IPS-15b (cell line): ENCODE results near the gene ARHGAP22.

ENCODE experiments used
- H3K27me3 ChIP-seq: one replicate; pipeline ENCODE4 v1.6.1; 2013; ENCODE audit warnings: low read length; ENCODE audit not compliant: control insufficient read depth, insufficient read depth
- H3K36me3 ChIP-seq: one replicate; pipeline ENCODE4 v1.6.1; 2013; ENCODE audit warnings: low read length; ENCODE audit not compliant: control insufficient read depth, insufficient read depth
- H3K4me1 ChIP-seq: one replicate; pipeline ENCODE4 v1.6.1; 2013; ENCODE audit warnings: mild to moderate bottlenecking, low read length; ENCODE audit not compliant: control insufficient read depth, insufficient read depth
- H3K4me3 ChIP-seq: one replicate; pipeline ENCODE4 v1.5.1; 2013; ENCODE audit warnings: low read depth, low read length
- H3K9ac ChIP-seq: one replicate; pipeline ENCODE4 v1.6.1; 2013; ENCODE audit warnings: low read depth, mild to moderate bottlenecking, low read length
- H3K9me3 ChIP-seq: one replicate; pipeline ENCODE4 v1.6.1; 2013; ENCODE audit warnings: mild to moderate bottlenecking, low read length; ENCODE audit not compliant: control insufficient read depth, insufficient read depth

The ARHGAP22 gene

DNA sequence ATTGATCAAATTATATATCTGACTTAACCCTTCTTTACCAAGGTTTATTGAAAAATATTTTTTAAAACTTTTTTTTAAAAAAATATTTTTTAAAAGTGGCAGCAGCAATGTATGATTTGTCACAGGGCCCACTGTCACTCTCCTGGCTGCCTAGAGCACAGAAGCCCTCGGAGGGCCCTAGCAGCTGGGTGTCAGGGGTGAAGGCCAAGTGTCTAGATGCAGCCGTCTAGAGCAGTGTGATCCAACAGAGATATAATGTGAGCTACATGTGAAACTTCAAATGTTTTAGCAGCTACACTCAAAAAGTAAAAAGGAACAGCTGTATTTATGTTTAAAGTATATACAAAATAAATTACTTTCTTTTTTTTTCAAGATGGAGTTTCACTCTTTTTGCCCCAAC lies 112.7 kb downstream of the ARHGAP22 start:
- no peaks in the 10 kb centered on the region for H3K27me3 ChIP-seq
- no peaks in the 10 kb centered on the region for H3K36me3 ChIP-seq
- no peak overlapping the region for H3K4me3 ChIP-seq
- no peak overlapping the region for H3K9ac ChIP-seq
- no peaks in the 10 kb centered on the region for H3K4me1 ChIP-seq
- H3K9me3 ChIP-seq, result no peaks in the 10 kb centered on the region

DNA sequence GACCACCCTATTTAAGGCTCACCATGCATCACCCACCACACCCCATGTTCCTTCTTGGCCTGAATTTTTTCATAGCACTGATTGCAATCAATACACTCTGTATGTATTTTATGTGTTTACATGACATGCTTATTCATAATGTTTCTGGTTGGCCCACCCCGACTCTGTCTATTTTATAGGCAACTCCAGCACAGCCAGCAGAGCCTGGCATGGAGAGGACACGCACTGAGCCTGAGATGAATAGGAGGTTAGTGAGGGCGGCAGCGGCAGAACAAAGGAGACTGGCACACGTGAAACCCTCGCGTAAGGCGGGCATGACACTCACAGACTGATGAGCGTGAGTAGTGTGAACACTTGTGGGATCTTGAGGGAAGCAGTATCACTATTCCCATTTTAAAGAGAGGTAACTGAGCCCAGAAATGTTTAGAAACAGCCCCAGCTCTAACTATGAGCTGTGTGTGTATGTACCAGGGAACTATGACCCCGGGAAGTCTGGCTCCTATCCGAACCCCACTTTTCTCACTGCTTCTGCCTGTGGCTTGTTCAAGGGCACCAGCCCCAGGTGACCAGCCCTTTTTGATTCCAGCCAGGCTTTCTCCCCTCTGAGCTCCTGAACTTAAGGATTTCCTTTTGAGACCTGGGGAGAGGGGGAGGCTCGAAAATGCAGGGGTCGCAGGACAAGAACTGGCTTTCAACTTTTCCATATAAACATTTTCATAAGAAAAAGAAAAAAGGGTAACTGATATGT lies 113.3 kb downstream of the ARHGAP22 start:
- no peak overlapping the region for H3K9ac ChIP-seq
- no peaks in the 10 kb centered on the region for H3K4me1 ChIP-seq
- H3K9me3 ChIP-seq, result no peaks in the 10 kb centered on the region
- no peaks in the 10 kb centered on the region for H3K36me3 ChIP-seq
- no peaks in the 10 kb centered on the region for H3K27me3 ChIP-seq
- H3K4me3 ChIP-seq, result no peak overlapping the region

DNA sequence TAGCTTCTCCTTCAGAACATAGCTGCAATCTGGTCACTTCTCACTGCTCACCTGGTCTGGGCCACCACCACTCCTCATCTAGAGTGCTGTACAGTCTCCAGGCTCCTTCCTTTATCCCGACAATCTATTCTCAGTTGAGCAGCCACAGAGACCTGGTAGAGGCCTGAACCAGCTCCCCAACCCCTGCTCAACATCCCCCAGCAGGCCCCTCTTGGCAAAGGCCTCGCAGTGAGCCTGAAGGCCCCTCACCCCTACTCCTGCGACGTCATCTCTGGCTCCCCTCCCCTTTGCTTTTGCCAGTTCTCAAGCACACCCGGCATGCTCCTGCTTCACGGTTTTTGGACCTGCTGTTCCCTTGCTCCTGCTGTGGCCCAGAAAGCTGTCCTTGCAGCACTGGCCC lies 113.9 kb downstream of the ARHGAP22 start:
- H3K27me3 ChIP-seq, result no peaks in the 10 kb centered on the region

DNA sequence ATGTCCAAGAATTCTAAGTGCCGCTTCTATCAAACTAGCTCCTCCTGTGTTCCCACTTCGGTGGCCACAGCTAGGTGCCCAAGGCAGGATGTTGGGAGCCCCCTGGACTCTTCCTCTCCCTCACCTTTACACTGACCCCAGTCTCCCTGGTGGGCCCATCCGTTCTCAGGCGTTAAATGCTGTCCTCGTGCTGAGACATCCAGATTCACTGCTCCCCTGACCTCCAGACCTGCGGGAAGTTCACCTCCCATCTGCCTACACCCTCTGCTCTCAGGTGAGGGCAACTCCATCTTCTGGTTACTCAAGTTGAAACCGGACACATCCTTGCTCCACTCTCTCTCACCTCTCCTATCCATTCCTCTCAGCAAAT lies 114.3 kb downstream of the ARHGAP22 start:
- H3K36me3 ChIP-seq, result no peaks in the 10 kb centered on the region
- H3K9ac ChIP-seq, result no peak overlapping the region
- H3K9me3 ChIP-seq, result no peaks in the 10 kb centered on the region
- no peaks in the 10 kb centered on the region for H3K4me1 ChIP-seq
- H3K27me3 ChIP-seq, result no peaks in the 10 kb centered on the region
- H3K4me3 ChIP-seq, result no peak overlapping the region

More for the DNA sequence above, 113.9 kb downstream of the ARHGAP22 start:
- no peaks in the 10 kb centered on the region for H3K36me3 ChIP-seq
- no peaks in the 10 kb centered on the region for H3K4me1 ChIP-seq
- H3K9ac ChIP-seq, result no peak overlapping the region
- no peak overlapping the region for H3K4me3 ChIP-seq
- no peaks in the 10 kb centered on the region for H3K9me3 ChIP-seq

DNA sequence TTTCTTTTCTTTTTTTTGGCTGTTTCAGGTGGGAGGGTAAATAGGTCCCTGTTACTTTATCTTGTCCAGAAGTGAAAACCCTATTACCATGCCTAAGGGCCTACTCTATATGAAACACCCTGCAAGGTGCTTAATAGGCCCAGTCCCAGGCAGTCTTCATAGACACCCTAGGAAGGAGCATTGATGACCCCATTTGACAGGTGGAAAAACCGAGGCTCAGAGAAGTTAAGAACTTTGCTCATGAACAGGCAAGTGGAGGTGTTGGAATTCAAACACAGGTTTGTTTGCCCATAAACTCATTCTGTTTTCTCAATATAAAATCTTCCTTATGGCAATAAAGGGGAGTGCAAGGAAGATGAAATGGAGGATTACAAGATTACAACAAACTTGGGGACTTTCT lies 115.8 kb downstream of the ARHGAP22 start:
- Histone ChIP-seq H3K9ac (no peak overlapping the region), H3K4me1 (peaks cover 9% of the 10 kb centered on the region), H3K27me3 (no peaks in the 10 kb centered on the region), H3K4me3 (no peak overlapping the region), H3K36me3 (no peaks in the 10 kb centered on the region), H3K9me3 (no peaks in the 10 kb centered on the region)

DNA sequence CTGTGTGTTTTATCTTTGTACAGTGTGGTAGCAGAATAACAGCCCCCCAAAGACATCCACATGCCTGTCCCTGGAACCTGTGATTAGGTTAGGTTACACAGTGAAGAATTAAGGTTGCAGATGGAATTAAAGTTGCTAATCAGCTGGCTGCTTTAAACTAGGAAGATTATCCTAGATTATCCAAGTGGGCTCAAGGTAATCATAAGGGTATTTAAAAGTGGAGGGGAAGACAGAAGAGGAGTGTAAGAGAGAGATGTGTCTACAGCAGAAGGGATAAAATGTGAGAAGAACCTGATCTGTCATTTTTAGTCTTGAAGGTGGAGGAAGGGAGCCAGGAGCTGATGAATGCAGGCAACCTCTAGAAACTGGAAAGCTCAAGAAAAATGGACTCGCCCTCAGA lies 117.6 kb downstream of the ARHGAP22 start:
- H3K36me3 ChIP-seq, result no peaks in the 10 kb centered on the region
- no peak overlapping the region for H3K9ac ChIP-seq
- no peaks in the 10 kb centered on the region for H3K27me3 ChIP-seq
- H3K4me1 ChIP-seq, result peaks cover 9% of the 10 kb centered on the region
- H3K9me3 ChIP-seq, result no peaks in the 10 kb centered on the region
- no peak overlapping the region for H3K4me3 ChIP-seq

DNA sequence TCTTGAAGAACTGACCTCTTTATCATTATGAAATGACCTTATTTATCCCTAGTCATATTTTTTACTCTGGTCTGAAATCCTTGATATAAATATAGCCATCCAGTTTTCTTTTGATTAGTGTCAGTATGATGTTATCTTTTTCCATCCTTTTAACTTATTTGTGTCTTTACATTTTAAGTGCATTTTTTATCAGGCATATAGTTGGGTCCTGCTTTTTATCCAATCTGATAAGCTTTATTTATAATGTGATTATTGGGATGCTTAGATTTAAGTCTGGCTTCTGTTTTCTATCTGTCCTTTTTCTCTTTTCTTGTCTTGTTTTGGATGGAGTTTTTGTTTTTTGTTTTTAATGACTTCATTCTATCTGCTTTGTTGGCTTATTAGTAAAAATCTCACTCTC lies 119.2 kb downstream of the ARHGAP22 start:
- H3K36me3 ChIP-seq, result no peaks in the 10 kb centered on the region
- H3K4me1 ChIP-seq, result peaks cover 9% of the 10 kb centered on the region
- no peak overlapping the region for H3K4me3 ChIP-seq
- no peak overlapping the region for H3K9ac ChIP-seq
- H3K9me3 ChIP-seq, result no peaks in the 10 kb centered on the region
- no peaks in the 10 kb centered on the region for H3K27me3 ChIP-seq

DNA sequence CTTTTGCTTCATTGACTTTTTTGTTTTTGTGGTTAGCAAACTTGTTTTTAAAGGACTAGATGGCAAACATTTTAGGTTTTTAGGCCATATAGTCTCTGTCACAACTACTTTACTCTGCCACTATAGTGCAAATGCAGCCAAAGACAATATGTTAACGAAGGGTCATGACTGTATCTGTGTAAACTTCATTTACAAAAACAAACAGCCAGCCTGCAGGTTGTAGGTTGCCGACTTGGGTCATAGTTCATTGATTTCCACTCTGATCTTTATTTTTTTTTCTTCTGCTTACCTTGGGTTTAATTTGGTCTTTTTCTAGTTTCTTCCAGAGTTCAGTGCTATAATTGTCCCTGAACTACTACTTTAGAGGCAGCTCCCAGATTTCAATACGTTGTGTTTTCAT lies 120.0 kb downstream of the ARHGAP22 start:
- Histone ChIP-seq H3K27me3 (no peaks in the 10 kb centered on the region), H3K4me1 (peaks cover 9% of the 10 kb centered on the region)

DNA sequence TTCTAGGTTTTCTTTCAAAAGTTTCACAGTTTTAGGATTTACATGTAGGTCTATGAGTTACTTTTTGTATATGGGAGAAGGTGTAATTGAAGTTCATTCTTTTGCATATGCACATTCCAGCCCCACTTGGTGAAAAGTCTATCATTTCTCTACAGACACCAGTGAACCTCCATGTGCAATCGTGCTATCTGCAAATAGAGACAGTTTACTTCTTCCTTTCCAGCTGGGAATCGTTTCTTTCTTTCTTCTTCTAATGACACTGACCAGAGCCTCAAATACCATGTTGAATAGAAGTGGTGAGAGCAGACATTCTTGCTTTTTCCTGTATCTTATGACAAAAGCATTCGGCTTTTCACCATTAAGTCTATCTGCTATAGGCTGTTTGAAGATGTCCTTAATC lies 122.7 kb downstream of the ARHGAP22 start:
- no peak overlapping the region for H3K9ac ChIP-seq
- H3K4me3 ChIP-seq, result no peak overlapping the region
- H3K27me3 ChIP-seq, result no peaks in the 10 kb centered on the region
- H3K4me1 ChIP-seq, result peaks cover 9% of the 10 kb centered on the region
- no peaks in the 10 kb centered on the region for H3K9me3 ChIP-seq
- H3K36me3 ChIP-seq, result no peaks in the 10 kb centered on the region

More for the DNA sequence above, 120.0 kb downstream of the ARHGAP22 start:
- no peak overlapping the region for H3K9ac ChIP-seq
- H3K9me3 ChIP-seq, result no peaks in the 10 kb centered on the region
- H3K4me3 ChIP-seq, result no peak overlapping the region
- H3K36me3 ChIP-seq, result no peaks in the 10 kb centered on the region

DNA sequence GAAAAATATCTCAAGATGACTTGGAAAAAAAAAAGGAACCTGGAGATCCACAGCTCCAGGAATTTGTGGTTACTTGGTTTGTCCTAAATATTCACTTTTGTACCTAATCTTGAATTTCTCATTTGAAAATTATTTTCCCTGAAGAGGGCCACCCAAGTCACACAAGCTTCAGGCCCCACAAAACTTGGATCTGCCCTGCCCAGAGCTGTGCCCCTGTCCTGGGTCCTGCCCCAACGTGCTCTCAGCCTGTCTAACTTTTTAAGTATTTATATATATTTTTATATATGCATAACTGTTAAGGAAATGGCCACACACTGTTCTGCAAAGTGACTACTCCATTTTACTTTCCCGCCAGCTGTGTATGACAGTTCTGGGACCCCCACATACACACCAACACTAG lies 123.5 kb downstream of the ARHGAP22 start:
- Histone ChIP-seq H3K36me3 (no peaks in the 10 kb centered on the region), H3K27me3 (no peaks in the 10 kb centered on the region), H3K4me3 (no peak overlapping the region), H3K4me1 (peaks cover 9% of the 10 kb centered on the region), H3K9me3 (no peaks in the 10 kb centered on the region), H3K9ac (no peak overlapping the region)

DNA sequence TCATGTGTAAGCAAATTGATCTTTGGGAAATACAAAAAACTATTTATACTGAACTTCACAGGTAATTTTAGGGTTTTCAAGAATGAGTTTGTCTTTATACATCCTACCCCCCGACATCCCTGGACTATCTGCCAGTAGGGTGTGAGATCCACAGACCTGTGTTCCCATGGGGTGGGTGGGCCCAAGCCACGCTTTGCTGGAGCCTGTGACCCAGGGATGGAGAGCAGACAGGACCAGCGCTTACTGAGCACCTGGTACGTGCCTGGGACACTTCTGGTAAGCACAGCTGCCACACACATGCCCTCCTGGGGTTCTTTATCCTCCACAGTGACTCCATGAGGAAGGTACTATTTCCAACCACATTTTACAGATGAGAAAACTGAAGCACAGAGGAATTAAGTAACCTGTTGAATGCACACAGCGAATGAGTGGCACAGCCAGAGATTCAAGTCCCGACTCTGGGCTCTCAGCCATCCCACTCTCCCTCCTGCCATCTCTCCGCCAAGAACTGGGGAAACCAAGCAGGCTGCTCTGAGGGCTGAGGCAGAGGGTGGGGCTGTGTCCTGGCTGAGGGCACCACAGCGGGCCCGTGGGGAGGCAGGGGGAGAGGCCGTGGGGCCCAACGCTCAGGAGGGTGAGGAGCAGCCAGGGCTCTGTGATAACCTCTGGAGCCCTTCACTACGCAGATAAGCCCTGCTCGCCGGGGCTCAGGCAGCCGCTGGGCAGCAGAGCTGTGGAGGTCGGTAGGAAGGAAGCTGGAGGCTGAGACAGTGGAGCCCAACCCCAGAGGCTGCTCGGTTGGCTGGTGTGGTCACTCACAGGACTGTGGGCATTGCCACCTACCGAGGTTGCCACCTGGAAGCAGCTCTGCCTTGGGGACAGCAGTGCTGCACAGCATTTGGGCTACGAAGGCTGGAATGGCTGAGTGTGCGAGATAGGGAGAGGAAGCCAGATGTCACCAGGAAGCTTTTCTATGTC lies 124.2 kb downstream of the ARHGAP22 start:
- no peaks in the 10 kb centered on the region for H3K9me3 ChIP-seq
- no peaks in the 10 kb centered on the region for H3K36me3 ChIP-seq
- H3K9ac ChIP-seq, result no peak overlapping the region
- H3K4me1 ChIP-seq, result peaks cover 9% of the 10 kb centered on the region
- H3K27me3 ChIP-seq, result no peaks in the 10 kb centered on the region
- no peak overlapping the region for H3K4me3 ChIP-seq
